GM12865 (cell line): ENCODE results near the gene IQGAP3.

Experiments
- DNase-seq: peaks from one replicate; pipeline ENCODE4 v3.0.0; 2010; ENCODE audit warnings: low read depth
- H3K4me3 ChIP-seq: 2 replicates; pipeline ENCODE4 v1.5.1; 2011; ENCODE audit warnings: mild to moderate bottlenecking, low read depth, low read length, control low read depth
- TF ChIP-seq, protein P1 (sequence below): IDR thresholded peaks from 2 replicates; pipeline ENCODE4 v1.5.1; 2011; ENCODE audit warnings: low read length, control low read depth, low read depth, inconsistent platforms; ENCODE audit not compliant: insufficient read depth; ENCODE audit errors: missing control alignments

The IQGAP3 gene

DNA sequence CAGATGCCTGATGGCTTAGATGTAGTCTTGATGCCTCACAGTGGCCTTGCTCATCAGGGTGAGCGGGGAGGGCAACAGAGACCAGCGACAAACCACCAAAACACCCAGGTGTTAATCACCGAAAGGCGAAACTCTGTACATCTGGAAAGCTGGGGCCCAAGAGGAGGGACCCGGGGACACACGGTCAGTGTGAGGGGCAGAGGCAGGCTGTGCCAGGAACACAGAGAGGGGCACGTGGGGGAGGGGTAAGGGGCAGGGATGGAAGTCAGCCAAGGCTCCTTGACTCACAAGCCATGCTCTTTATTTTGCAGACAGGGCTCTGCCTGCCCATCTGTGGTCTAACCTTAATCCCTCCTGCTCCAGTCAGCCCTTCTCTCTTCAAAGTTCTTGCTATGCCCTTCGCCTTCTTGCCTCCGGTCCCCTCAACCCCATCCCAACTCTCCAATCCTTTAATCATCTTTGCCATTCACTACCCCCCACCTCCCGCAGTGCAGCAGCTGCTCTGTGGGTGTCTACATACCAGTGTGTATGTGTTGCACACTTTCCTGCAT, 76.1 kb downstream of the IQGAP3 start:
- peak; percentile 71 for DNase-seq
- TF ChIP-seq, protein P1, sequence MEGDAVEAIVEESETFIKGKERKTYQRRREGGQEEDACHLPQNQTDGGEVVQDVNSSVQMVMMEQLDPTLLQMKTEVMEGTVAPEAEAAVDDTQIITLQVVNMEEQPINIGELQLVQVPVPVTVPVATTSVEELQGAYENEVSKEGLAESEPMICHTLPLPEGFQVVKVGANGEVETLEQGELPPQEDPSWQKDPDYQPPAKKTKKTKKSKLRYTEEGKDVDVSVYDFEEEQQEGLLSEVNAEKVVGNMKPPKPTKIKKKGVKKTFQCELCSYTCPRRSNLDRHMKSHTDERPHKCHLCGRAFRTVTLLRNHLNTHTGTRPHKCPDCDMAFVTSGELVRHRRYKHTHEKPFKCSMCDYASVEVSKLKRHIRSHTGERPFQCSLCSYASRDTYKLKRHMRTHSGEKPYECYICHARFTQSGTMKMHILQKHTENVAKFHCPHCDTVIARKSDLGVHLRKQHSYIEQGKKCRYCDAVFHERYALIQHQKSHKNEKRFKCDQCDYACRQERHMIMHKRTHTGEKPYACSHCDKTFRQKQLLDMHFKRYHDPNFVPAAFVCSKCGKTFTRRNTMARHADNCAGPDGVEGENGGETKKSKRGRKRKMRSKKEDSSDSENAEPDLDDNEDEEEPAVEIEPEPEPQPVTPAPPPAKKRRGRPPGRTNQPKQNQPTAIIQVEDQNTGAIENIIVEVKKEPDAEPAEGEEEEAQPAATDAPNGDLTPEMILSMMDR, result no peak
- H3K4me3 ChIP-seq, result peak overlapping the region; percentile 80

DNA sequence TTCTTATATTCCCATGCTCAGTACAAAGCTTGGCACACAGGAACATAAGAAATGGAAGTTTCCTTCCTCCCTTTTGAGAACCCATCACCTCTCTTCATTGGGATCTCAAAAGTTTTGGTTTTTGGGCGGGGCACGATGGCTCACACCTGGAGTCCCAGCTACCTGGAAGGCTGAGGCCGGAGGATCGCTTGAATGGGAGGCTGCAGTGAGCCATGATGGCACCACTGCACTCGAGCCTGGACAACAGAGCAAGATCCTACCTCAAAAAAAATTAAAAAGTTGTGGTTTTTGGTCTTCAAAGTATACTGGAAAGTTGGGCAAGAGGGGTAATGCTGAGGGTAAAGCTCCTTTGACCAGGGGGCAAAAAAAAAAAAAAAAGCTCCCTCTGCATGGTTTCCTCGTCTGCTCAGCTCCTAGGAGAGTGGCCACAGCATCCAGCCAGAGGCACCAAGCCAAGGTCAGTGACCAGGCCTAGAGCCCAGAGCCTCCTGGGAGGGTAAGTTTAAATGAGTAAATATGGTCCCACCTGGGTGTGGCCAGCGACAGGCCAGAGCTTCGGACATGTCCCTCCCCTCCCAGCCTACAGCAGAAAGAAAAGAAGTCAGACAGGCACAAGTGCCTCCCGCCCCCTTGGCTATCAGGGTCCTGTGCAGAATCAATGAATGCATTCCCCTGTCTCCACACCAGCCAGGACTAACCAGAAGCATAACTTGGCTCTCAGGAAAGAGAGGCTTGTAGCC, 76.8 kb downstream of the IQGAP3 start:
- no peak for DNase-seq
- H3K4me3 ChIP-seq, result peak overlapping the region; percentile 80
- TF ChIP-seq, protein P1, result no peak

DNA sequence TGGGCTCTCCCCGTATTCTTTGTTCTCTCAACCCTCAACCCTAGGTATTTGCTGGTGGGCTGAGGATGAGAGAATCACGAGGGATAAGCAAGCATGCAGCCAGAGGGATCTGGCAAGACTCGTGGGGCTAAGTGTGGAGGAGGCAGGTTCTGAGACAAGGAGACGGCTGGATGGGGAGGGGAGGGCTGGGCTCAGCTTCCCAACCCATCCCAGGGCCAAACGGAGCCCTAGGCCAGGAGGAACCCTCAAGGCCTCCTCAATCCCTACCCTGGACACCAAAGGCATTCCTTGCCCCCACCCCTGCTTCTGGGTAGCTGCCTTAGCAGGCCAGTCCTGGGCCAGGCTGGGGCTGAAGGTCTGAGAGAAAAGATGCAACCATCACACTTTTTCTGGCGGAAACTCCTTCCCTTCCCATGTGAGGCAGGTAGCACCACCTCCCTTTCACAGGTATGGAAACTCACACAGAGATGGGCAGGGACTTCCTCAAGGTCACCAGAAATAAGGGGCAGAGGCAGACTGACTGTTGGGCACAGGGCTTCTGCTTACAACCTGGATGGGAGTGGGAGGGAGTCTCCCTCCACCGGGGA, 78.0 kb downstream of the IQGAP3 start:
- TF ChIP-seq, protein P1, result no peak
- DNase-seq, result no peak
- no peak overlapping the region for H3K4me3 ChIP-seq

DNA sequence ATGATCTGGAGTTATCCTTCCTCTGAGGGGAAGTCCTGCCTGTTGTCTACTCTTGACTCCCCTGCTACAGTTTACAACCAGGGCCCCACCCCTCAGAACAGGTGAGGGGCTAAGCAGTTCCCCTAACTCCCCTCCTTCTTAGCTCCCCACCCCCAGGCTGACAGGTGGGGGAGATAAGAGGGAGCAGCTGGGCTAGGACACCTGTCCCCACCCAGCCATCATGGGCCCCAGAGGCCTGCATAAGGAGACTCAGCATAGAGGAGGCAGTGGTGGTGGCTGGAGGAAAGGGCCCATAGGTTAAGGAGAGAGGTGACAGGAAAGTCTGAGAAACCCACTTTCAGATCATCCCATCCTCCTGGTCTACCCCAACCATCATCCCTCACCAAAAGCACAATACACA, 78.6 kb downstream of the IQGAP3 start:
- TF ChIP-seq, protein P1, result no peak

DNA sequence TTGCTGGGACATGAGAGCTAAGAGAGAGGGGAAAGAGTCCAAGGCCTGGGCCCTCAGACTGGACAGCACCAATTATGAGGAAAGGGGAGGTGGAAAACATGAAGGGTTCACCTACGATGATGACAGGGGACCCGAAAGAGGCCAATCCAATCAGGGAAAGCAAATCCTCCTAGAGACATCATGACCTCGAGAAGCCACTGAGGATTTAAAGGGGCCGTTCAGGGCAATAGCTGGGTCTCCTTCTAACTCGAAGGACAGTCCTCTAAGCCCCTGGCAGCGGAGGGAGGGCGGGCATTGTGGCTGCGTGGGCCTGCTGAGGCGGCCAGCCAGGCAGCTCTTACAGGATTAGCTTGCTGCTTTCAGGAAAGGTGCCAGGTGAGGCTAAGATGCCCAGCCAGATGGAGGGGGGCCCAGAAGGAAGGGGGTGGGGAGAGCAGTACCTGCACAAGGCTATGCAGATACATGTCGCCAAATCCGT, 79.2 kb downstream of the IQGAP3 start:
- peak overlapping the region; percentile 79 for H3K4me3 ChIP-seq
- DNase-seq, result no peak
- TF ChIP-seq, protein P1, result no peak

More for the DNA sequence above, 78.6 kb downstream of the IQGAP3 start:
- no peak overlapping the region; the same call in 1 of the 2 replicates for H3K4me3 ChIP-seq
- DNase-seq, result no peak

DNA sequence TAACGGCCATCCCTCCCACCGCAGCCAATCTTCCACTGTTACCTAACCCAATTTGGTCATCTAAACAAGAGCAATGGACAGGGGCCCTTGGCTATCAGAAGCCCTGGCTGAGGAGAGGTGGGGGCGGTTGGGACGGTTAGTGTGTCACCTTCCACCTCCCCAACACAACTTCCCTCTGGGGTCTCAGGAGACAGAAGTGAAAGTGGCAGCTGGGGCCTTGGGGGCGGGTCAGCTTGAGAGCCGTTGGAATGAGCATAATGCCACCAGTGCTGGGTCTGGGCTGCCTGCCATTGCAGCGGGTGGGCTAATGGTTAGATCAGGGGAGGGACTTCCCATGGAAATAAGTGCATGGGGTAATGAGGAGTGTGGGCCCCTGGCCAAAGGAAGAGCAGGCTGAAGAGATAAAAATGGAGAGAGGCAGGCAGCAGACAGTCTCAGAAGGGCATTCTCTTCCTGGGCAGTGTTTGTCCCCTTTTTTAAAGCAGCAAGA, 79.7 kb downstream of the IQGAP3 start:
- TF ChIP-seq, protein P1, result no peak
- peak; percentile 76 for DNase-seq
- peak overlapping the region; percentile 79 for H3K4me3 ChIP-seq
